Astrocyte of the cerebellum (primary cell): Measurements from ENCODE around the gene LCN12.

Source experiments
- DNase-seq: peaks from one replicate; pipeline ENCODE4 v3.0.0-alpha.2; 2011; ENCODE audit warnings: low read depth
- H3K4me3 ChIP-seq: 2 replicates; pipeline ENCODE4 v1.5.1; 2011; ENCODE audit warnings: mild to moderate bottlenecking, low read depth, low read length, moderate library complexity
- CTCF ChIP-seq: IDR thresholded peaks from 2 replicates; pipeline ENCODE4 v1.5.1; 2012; ENCODE audit warnings: low read length, low read depth, moderate library complexity, mild to moderate bottlenecking; ENCODE audit errors: missing control alignments
- in situ Hi-C: cut with HindIII; loops from 2 replicates; pipeline ENCODE4 v1.10.0; 2017; ENCODE audit warnings: low sequenced_read_pairs

LCN12 gene

GRCh38 chr9:136951541-136952320, at the start of gene LCN12:
TSS of gene LCN12 (plus strand) at chr9:136952273. CDS start at chr9:136952328, 55 bp downstream.
- no peak within 1 kb of the TSS for H3K4me3 ChIP-seq
- TF ChIP-seq CTCF = no peak
- in situ Hi-C loops = no loop called here
- DNase-seq = no peak

- no peak for TF ChIP-seq CTCF
- in situ Hi-C loops = no loop called here
- H3K4me3 ChIP-seq = no peak overlapping the region
- DNase-seq = no peak
Measured at GRCh38 chr9:136903041-136903554, 49.0 kb upstream of the LCN12 start.

- DNase-seq = no peak
- TF ChIP-seq CTCF = no peak
- in situ Hi-C loops = no loop called here
- no peak overlapping the region for H3K4me3 ChIP-seq
Measured at GRCh38 chr9:136906266-136906665, 45.8 kb upstream of the LCN12 start.

- H3K4me3 ChIP-seq = no peak overlapping the region
- TF ChIP-seq CTCF = no peak
- in situ Hi-C loops = no loop called here
- DNase-seq = no peak
Measured at GRCh38 chr9:136907011-136907914, 44.8 kb upstream of the LCN12 start.

- no peak for TF ChIP-seq CTCF
- H3K4me3 ChIP-seq = no peak overlapping the region
- DNase-seq = no peak
- in situ Hi-C loops = no loop called here
Measured at GRCh38 chr9:136910197-136910900, 41.7 kb upstream of the LCN12 start.

- no peak for TF ChIP-seq CTCF
- in situ Hi-C loops = no loop called here
- H3K4me3 ChIP-seq = no peak overlapping the region
- DNase-seq = no peak
Measured at GRCh38 chr9:136910901-136911245, 41.2 kb upstream of the LCN12 start.
